ENCODE data around the gene SEZ6L.

GRCh38 chr22:26330971-26331625 is 161.8 kb downstream of the SEZ6L start:
- TF ChIP-seq POLR2AphosphoS5 (IDR thresholded peaks at IDR 0.05; ENCODE audit: borderline replicate concordance, low read depth, low read length) (no peak), EZH2 (IDR thresholded peaks at IDR 0.05) (no peak), FOXP2 (optimal IDR thresholded peaks at IDR 0.05; ENCODE audit: control extremely low read depth, extremely low read length, insufficient read depth) (no peak)
